ENCODE measurements around the gene MSI2. TPM values are rescaled to one million over a fixed set of nuclear protein-coding genes. Genes with fewer than 3 reads are reported as not detected.
A peak's percentile ranks its signal among the peaks of the same experiment; 100 is the strongest.

The MSI2 gene
- total RNA-seq, 4 donors from 2014 or later: 60.7 to 101 (median 70.9) TPM

DNA sequence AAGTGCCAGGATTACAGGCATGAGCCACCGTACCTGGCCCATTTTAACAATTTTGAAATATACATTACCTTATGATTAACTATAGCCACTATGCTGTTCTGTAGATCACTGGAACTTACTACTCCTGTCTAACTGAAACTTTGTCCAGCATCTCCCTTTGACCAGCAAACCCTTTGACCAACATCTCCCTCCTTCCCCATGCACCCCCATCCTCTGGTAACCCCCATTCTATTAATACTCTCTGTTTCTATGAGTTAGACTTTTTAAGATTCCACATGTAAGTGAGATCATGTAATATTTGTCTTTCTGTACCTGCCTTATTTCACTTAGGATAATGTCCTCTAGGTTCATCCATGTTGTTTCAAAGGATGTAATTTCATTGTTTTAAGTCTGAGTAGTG, 178.0 kb downstream of the MSI2 start:
- 96 to 100% methylated on average over 1 of the region's 1 CpG for WGBS, 2 donors
- H3K9me3 ChIP-seq: no peaks in the 10 kb centered on the region
- no peak overlapping the region for H3K27ac ChIP-seq
- no peaks in the 10 kb centered on the region for H3K27me3 ChIP-seq
- TF ChIP-seq POLR2A (IDR thresholded peaks at IDR 0.05): no peak
- TF ChIP-seq, protein P1, sequence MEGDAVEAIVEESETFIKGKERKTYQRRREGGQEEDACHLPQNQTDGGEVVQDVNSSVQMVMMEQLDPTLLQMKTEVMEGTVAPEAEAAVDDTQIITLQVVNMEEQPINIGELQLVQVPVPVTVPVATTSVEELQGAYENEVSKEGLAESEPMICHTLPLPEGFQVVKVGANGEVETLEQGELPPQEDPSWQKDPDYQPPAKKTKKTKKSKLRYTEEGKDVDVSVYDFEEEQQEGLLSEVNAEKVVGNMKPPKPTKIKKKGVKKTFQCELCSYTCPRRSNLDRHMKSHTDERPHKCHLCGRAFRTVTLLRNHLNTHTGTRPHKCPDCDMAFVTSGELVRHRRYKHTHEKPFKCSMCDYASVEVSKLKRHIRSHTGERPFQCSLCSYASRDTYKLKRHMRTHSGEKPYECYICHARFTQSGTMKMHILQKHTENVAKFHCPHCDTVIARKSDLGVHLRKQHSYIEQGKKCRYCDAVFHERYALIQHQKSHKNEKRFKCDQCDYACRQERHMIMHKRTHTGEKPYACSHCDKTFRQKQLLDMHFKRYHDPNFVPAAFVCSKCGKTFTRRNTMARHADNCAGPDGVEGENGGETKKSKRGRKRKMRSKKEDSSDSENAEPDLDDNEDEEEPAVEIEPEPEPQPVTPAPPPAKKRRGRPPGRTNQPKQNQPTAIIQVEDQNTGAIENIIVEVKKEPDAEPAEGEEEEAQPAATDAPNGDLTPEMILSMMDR (IDR thresholded peaks at IDR 0.05): no peak
- no peak for DNase-seq
- no peak overlapping the region for H3K4me3 ChIP-seq (replicated peaks in 1 of 3)
- H3K36me3 ChIP-seq: no peaks in the 10 kb centered on the region
- intact Hi-C loops (cut with DNase I): no loop called here
- H3K4me1 ChIP-seq: peaks cover 26 to 29% of the 10 kb centered on the region in 2 donors

DNA sequence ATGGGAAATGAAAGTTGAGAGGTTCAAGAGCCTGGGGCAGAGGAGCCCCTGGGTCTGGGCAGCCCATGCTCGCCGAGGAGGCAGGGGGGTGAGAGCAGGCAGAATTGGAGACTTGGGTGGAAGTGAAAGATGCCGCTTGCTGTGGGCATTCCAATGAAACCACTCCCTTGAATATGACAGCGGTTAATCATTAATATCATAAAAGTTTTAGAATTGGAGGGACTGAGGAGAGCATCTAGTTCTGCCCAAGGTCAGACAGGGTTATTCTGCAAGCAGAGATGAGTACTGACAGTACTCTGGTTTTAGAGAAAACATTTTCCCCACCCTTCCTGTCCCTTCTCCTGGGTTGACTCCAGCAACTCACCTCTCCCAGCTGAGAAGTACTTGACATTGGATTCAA, 180.2 kb downstream of the MSI2 start:
- H3K9me3 ChIP-seq: no peaks in the 10 kb centered on the region
- TF ChIP-seq, protein P1 (IDR thresholded peaks at IDR 0.05): no peak
- TF ChIP-seq POLR2A (IDR thresholded peaks at IDR 0.05): no peak
- DNase-seq: peak in 1 of 2 donors; percentile 31
- intact Hi-C loops (cut with DNase I): no loop called here
- H3K4me1 ChIP-seq: peaks cover 42 to 44% of the 10 kb centered on the region in 2 donors
- peak overlapping the region in 1 of 3 donors; percentile 20 for H3K27ac ChIP-seq
- WGBS, 2 donors: 66 to 69% methylated on average over 4 of the region's 4 CpGs
- H3K4me3 ChIP-seq (replicated peaks in 1 of 3): no peak overlapping the region
- H3K27me3 ChIP-seq: no peaks in the 10 kb centered on the region
- no peaks in the 10 kb centered on the region for H3K36me3 ChIP-seq

DNA sequence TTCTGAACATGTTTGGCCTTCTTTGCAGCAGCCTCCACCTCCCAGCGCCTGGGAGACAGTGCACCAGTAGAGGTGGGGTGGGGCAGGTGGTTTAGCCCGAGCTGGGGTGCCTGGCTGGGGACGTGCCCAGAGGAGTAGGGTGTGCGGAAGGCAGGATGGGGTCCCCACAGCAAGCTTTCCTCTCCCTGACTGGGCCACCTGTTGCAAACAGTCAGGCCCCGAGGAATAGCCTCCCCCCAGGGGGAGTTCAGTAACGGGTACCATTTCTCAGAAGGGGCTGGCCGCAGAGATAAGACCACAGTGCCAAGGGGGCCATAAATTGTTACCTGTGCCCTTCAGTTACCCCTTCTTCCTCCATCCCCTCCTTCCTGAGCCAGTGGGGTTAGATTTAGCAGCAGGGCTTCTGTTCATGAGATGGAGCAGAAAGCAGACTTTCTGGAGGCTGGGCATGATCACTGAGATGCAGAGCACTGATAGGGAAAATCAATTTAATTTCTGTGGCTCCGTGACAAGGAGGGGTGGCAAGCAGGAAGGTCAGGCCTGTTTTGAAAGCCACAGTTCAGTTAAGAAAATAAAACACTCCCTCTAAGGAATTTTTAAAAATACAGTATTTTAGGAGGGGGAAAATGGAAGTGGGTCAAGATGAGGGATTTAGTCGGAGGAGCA, 181.9 kb downstream of the MSI2 start:
- H3K27ac ChIP-seq: peak overlapping the region in 1 of 3 donors; percentile 14
- H3K36me3 ChIP-seq: no peaks in the 10 kb centered on the region
- no peak for TF ChIP-seq POLR2A (IDR thresholded peaks at IDR 0.05)
- TF ChIP-seq, protein P1 (IDR thresholded peaks at IDR 0.05): no peak
- peaks cover 42 to 61% of the 10 kb centered on the region in 2 donors for H3K4me1 ChIP-seq
- no peaks in the 10 kb centered on the region for H3K27me3 ChIP-seq
- no peak for DNase-seq
- WGBS, 2 donors: 84 to 87% methylated on average over 9 of the region's 9 CpGs
- H3K4me3 ChIP-seq (replicated peaks in 1 of 3): no peak overlapping the region
- intact Hi-C loops (cut with DNase I): no loop called here
- H3K9me3 ChIP-seq: no peaks in the 10 kb centered on the region

DNA sequence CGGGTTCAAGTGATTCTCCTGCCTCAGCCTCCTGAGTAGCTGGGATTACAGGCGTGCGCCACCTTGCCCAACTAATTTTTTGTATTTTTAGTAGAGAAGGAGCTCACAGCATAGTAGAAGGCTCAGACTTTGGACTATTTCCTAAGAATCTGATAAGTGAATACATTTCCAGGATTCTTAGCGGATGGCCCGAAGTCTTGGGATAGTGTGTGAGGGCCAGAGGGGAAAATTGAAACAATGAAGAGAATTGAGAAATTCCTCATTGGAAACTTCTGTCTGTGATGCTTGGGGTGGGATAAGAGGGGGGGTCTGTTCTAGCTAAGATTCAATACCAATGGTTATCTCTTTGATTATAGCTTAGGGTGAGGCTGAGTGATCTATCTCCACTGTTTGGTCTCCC, 183.3 kb downstream of the MSI2 start:
- 98 to 100% methylated on average over 5 of the region's 5 CpGs for WGBS, 2 donors
- TF ChIP-seq, protein P1 (IDR thresholded peaks at IDR 0.05): no peak
- TF ChIP-seq POLR2A (IDR thresholded peaks at IDR 0.05): no peak
- Histone ChIP-seq H3K4me1 (peaks cover 42 to 67% of the 10 kb centered on the region in 2 donors), H3K27ac (peak overlapping the region in 2 of 3 donors; percentile 32 to 47), H3K36me3 (no peaks in the 10 kb centered on the region), H3K27me3 (no peaks in the 10 kb centered on the region), H3K9me3 (no peaks in the 10 kb centered on the region), H3K4me3 (replicated peaks in 1 of 3) (no peak overlapping the region)
- no peak for DNase-seq
- intact Hi-C loops (cut with DNase I): no loop called here

DNA sequence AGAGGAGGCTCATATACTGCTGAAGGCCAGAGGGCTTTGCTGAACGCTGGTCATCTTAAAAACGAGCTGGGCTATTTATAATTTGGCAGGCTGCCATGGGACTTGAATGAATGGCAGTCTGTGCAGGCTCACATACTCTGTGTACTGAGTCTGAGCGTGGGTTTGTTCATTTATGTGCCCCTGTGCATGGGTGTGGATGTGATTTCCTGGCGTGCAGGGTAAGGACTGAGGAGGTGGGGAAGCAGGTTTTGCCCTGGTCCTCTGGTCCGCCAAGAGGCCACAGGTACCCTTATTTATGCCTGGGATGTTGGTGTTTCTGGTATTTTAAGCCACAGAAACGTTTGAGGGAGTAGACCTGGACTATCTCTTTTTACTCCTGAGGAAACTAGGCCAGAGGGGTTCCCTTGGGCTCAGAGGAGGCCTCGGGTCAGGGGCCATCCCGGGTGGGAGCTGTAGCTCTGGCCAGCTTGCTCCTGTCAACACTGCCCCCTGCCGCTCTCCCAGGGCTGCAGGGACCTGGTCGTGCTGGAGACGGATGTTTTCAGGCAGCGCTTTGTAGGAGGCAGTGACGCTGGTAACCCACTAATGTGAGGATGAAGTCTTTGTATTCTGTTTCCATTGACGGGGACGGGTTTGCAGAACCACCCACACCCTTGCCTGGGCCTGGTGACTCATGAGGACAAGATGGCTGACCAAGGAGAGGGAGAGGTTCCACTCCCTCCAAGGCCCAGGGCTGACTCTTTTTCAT, 184.4 kb downstream of the MSI2 start:
- Histone ChIP-seq H3K4me3 (replicated peaks in 1 of 3) (no peak overlapping the region), H3K36me3 (no peaks in the 10 kb centered on the region), H3K9me3 (no peaks in the 10 kb centered on the region), H3K27ac (peak overlapping the region in 2 of 3 donors; percentile 26 to 47), H3K27me3 (no peaks in the 10 kb centered on the region), H3K4me1 (peaks cover 42 to 67% of the 10 kb centered on the region in 2 donors)
- intact Hi-C loops (cut with DNase I): no loop called here
- DNase-seq: peak; percentile 58 to 62
- TF ChIP-seq POLR2A (IDR thresholded peaks at IDR 0.05): no peak
- TF ChIP-seq, protein P1 (IDR thresholded peaks at IDR 0.05): peak in 2 of 6 experiments; percentile 2 to 27
- WGBS, 2 donors: 33 to 35% methylated on average over 13 to 14 of the region's 15 CpGs

Measured in thyroid gland (tissue), 4 donors.